ENCODE results near the gene SERPINE2.

The SERPINE2 gene

DNA sequence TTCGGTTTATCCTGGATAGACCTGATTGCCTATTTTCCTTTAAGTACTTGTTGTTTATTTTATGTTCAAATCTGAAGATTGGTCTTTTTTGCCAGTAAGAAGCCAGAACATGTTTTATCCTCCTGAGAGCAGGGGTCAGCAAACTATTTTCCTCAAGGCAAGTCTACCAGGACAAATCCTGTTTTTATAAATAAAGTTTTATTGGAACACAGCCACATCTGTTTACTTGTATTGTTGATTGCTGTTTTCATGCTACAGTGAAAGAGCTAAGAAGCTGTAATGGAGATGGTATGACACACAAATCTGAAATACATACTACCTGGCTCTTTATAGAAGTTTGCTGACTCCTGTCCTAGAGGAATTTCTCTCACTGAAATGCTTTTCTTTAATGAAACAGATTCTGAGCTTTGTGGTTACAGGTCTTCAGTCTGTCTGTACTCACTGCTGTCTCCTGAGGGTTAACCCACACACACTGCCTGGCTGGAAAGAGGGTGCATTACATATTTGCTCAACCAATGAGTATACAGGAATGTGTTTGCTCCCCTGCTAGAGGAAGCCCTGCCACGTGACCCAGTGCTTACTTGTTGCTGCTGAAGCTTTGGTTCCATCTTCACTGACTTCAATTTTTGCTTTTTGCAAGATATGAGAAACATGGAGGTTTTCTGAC, 59.2 kb downstream of the SERPINE2 start:
- in situ Hi-C loops (cut with HindIII; ENCODE audit: low sequenced_read_pairs): no loop called here

DNA sequence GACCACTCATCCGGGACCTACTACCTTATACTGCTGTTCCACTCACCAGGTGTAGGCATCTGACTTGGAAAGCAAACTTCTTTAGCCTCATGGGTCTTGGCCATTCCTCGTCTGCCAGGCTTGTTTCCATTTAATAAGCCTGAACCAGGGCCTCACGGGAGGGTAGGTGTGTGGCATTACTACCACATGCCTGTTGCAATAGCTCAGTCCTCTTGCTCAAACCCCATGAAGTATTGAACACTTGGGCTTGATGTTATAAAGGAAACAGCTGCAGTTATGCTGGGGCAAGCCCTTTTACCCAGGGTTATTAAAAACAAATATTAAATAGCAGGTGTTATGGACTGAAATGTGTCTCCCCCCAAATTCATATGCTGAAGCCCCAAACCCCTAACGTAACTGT, 60.6 kb downstream of the SERPINE2 start:
- in situ Hi-C loops (cut with HindIII; ENCODE audit: low sequenced_read_pairs): no loop called here

DNA sequence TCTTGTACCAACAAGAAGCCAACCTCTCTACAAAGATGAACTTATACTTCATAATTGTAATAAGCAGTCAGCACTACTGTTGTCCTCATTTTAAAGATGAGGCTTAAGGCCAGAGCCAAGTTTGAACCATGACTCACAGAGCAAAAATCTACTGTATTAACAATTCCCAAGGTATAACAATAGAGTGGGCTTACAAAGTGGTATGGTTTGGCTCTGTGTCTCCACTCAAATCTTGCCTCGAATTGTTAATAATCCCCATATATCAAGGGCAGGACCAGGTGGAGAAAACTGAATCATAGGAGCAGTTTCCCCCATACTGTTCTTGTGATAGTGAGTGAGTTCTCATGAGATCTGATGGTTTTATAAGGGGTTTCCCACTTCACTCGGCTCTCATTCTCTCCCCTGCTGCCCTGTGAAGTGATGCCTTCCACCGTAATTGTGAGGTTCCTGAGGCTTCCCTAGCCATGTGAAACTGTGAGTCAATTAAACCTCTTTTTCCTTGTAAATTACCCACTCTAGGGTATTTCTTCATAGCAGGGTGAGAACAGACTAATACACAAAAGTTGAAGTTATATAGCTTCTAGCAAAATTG, 62.4 kb downstream of the SERPINE2 start:
- in situ Hi-C loops (cut with HindIII; ENCODE audit: low sequenced_read_pairs): no loop called here

DNA sequence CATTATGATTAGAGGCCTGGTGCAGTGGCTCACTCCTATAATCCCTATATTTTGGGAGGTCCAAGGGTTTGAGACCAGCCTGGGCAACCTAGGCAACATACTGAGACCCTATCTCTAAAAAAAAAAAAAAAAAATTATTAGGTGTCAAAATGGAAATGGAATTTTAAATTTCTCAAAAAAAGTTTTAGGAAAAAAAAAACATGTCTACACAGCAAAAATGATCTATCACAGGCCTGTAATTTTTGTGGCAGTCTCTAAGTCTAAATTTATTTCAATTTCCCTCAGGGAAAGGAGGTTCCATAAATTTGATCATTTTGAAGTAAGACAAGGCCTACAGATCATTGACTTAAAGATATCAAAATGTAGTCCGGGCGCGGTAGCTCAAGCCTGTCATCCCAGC, 65.5 kb downstream of the SERPINE2 start:
- in situ Hi-C loops (cut with HindIII; ENCODE audit: low sequenced_read_pairs): no loop called here

DNA sequence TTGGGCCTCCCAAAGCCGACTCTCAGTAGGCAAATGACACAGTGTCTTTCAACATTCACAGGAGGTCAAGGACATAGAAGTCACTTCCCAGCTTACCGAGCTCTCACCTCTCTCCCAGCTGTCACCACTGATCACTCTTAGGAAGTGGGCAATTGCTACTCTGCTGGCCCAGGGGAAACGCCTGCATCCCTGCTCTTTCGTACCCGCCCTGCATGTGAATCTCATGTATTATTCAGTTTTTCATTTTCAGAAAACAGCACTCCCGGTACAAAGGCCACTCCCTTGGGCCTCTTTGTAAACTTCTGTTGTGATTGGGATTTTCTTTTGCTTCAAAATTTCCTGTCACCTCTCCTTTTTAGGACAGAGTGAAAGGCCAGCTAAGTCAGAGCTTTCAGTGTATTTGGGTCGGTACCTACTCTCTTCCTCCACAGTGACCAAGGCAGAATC, 66.4 kb downstream of the SERPINE2 start:
- in situ Hi-C loops (cut with HindIII; ENCODE audit: low sequenced_read_pairs): no loop called here

DNA sequence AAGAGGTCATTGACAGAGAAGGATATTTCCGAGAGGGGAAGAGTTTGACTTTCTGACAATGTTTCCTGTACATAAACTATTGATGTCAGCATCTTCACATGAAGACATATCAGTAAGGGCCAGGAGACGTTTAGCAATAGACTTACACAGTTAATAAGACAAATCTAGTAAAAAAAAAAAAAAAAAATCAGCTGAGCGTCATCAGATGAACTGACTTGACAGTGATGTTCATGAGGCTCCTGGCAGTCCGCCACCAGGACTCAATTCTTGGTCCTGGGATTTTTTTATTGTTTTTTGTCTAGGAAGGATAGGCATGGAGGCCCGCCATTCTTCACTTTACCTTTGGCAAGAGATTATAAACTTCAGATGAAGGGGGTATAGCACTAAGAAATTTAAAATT, 67.4 kb downstream of the SERPINE2 start:
- in situ Hi-C loops (cut with HindIII; ENCODE audit: low sequenced_read_pairs): no loop called here

DNA sequence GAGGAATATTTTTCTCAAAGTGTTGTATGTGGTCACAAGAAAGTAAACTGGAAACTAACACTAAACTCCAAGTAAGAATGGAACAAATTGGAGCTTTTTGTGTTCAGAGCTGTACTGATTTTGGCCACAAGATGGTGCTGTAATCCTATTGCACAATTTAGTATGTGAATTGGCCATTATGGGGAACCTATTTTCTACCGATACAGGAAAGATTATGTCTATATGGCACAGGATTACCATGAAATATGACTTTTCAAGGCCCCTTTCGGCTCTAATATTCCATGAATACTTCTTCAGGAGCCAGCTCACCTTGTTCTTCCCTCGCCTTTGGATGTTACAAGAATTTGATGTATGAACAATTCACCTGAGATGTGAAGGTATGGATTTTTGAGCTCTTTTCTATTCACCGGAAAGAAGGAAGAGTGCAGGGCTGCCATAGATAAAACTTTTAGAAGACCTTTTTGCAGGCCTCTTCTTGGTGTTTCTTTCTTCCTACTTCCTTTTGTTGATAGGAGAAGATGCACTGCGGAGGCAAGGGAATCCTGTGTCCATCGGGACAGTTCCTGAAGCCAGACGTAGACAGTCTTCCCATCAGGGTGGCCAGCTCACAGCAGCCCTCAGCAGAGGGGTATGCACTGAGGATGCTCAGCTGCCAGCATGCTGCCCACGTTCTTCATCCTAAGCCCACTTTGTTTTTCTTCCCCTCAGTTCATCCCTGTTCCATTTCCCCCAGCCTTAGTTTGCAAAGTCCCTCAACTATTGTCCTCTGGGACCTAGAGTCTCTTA, 68.5 kb downstream of the SERPINE2 start:
- in situ Hi-C loops (cut with HindIII; ENCODE audit: low sequenced_read_pairs): no loop called here

DNA sequence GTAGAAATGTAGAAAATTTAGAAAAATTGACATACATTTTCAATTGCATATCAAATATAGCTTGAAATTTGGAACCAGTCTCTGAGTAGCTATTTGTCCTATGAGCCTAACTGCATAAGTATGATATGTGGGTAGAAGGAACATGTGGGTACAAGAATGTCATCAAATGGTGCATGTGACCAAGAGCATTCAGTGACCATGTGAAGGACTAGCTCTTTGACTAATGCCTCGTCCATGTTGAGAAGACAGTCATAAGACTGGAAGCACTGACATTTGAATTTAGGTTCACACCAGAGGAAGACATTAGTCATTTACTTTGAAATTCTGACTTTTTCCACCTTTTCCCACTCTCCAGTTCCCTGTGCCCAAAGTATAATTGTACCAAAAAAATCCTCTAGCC, 69.2 kb downstream of the SERPINE2 start:
- in situ Hi-C loops (cut with HindIII; ENCODE audit: low sequenced_read_pairs): no loop called here

DNA sequence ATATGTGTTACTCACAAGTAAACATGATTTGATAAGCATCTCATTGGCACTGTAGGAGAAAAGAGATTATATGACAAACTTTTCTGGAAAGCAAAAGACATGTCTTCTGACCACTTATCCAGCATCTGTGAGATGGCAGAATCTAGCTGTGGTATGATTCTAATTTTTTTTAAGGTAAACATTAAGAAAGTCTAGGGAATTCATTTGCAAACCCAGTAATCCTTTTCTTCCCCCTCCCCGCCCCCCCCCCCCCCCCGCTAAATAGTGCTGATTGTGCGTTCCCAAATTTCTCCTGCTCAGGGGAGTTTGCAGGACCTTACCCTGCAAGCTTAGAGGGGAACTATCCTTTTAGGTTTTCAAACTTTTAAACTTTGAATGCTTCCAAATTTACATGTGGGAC, 69.8 kb downstream of the SERPINE2 start:
- in situ Hi-C loops (cut with HindIII; ENCODE audit: low sequenced_read_pairs): no loop called here

DNA sequence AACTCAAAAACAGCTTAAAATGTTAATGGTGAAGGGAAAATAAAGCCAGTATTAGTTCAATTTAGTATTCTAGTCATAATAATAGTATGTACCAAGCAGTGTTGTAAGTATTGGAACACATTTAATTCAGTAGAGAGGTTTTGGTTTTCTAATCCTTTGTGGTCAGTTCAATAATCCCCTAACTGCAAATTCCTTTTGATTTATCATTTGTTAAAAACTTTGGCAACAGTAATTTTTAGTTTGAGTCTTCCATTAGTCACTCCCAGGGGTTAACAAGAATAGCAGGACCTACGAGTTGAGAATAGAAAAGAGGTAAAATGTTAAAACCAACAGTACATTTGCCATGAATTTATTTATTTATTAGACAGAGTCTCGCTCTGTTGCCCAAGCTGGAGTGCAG, 71.1 kb downstream of the SERPINE2 start:
- in situ Hi-C loops (cut with HindIII; ENCODE audit: low sequenced_read_pairs): no loop called here

DNA sequence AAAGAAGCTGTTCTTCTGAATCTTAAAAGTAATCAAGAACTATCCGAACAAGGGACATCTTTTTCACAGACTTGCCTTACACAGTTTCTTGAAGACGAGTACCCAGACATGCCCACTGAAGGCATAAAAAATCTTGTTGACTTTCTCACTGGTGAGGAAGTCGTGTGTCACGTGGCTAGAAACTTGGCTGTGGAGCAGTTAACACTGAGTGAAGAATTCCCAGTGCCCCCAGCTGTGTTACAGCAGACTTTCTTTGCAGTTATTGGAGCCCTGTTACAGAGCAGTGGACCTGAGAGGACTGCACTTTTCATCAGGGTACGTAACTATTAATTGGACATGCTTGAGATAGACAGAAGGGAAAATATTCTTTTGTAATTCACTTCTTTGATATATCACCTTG, 79.4 kb downstream of the SERPINE2 start:
- in situ Hi-C loops (cut with HindIII; ENCODE audit: low sequenced_read_pairs): no loop called here

DNA sequence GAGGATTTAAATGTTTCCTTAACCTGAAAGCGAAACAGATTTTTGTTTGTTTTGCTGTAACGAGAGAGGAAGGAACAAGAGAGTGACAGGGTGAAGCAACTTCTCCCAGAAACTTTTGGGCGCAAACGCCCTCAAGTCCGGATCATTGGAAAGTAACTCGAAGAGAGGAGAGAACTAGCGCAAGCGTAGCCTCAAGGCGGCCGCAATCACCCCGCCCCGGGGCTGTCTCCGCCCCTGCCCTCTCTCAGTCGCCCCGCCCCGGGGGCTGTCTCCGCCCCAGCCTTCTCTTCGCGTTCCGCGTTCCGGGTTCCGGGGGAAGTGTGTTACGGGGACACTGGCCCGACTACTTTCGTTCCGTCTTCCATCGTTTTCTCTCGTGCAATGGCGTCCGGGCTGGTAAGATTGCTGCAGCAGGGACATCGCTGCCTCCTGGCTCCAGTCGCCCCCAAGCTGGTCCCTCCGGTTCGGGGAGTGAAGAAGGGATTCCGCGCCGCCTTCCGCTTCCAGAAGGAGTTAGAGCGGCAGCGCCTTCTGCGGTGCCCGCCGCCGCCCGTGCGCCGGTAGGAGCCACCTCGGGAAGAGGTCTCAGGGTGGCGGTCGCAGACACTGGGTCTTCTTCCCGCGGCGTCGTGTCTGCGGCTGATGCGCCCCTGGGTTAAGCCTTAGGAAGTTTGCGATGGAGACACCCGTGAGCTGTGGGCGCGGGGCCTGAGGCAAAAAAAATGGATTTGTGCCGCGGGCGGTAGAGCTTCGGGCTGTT, 81.8 kb downstream of the SERPINE2 start, which contains the start of gene MRPL44:
TSS of gene MRPL44 (plus strand) at position 372 of the 760 bp plus-strand sequence. CDS start at position 382, 10 bp downstream.
- in situ Hi-C loops (cut with HindIII; ENCODE audit: low sequenced_read_pairs): no loop called here

DNA sequence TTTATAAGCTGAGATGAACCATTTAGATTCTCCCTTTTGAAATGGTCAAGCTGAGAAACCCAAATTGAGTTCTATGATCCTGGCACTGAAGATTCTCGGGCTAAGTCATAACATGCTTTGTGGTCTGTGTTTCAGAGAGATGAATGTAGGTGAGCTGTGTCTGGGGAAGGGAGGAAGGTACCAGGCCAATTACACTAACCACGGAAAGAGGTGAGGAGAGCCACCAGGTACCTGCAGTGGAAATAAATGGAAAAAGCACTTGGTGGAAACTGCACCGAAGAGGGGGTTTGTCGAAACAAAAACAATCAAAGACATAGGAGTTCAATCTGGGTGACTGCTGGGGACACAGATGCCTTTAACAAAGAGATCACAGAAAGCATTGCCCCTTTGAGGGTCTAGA, 82.8 kb downstream of the SERPINE2 start:
- in situ Hi-C loops (cut with HindIII; ENCODE audit: low sequenced_read_pairs): no loop called here

DNA sequence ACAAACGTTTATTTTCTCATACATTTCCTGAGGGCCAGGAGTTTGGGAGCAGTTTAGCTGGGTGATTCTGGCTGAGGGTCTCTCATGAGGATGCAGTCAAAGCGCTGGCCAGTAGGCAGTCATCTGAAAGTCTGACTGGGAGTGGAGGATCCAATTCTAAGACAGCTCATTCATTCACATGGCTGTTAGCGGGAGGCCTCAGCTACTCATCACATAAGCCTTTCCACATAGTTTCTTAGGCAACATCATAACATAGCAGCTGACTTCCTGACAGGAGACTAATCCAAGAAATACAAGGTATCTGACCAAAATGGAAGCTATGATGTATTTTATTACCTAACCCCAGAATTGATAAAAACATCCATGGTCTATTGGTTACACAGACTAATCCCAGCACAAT, 84.7 kb downstream of the SERPINE2 start:
- in situ Hi-C loops (cut with HindIII; ENCODE audit: low sequenced_read_pairs): no loop called here

DNA sequence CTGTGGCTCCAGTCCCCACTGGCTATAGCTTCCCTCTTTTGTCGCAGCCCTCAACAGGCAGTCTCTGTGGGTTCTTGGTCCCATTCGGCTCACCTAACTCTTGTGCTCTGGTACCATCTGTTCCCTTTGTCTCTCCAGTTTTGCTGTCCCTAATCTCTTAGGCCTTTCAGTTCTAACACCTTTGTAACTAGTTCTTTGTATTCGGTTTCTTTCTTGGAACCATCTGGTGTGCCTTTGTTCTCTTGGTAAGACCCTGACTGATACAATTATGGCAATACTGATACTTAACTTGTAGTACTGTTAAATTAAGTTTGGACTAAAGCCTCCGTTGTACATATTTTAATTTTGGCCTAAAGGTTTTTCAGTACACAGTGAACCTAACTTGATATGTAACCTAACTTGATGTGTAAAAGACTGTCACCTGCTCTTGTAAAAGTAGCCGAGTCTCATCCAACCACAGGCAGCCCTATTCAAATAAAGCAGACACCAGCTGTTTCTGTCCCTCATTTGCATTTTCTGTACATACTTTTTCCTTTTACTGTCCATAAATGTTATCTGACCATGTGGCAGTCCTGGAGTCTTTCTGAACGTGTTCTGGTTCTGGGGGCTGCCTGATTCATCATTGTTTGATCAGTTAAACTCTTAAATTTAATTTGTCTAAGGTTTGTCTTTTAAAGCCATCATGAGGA, 86.7 kb downstream of the SERPINE2 start:
- in situ Hi-C loops (cut with HindIII; ENCODE audit: low sequenced_read_pairs): no loop called here

DNA sequence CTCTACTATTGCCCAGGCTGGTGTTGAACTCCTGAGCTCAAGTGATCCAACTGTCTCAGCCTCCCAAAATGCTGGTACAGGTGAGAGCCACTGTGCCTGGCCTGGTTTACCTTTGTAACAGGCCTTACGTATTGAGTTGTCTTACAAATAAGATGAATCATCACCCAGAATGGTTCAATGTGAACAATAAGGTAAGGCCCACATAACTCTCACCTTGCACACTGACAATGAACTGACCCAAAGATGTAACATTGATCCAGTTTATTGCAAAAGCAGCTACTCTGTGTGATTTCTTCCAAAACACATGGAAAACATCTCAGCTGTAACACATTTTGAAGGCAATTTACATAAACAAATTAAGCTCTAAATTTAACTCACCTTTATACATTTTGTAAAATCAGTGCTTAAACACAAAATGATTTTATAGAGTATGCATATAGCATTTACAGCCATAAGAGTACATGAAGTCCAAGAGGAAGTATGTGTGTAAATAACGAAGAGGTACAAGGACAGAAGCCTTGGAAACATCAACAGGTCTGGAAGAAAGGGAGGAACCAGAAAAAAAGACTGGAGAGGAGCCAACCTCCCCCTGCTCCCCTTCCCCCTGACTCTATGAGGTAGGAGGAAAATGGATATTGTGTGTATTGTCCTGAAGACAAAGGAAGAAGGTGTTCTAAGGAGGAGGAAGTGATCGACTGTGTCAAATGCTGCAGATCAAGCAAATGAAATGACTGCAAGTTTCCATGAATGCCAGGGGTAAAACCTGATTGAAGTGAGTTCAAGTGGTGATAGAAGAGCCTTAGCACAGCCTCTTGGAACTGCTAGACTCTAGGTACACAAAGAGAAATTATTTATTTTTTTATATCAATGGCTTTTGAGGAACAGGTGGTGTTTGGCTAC, 88.4 kb downstream of the SERPINE2 start:
- in situ Hi-C loops (cut with HindIII; ENCODE audit: low sequenced_read_pairs): no loop called here

DNA sequence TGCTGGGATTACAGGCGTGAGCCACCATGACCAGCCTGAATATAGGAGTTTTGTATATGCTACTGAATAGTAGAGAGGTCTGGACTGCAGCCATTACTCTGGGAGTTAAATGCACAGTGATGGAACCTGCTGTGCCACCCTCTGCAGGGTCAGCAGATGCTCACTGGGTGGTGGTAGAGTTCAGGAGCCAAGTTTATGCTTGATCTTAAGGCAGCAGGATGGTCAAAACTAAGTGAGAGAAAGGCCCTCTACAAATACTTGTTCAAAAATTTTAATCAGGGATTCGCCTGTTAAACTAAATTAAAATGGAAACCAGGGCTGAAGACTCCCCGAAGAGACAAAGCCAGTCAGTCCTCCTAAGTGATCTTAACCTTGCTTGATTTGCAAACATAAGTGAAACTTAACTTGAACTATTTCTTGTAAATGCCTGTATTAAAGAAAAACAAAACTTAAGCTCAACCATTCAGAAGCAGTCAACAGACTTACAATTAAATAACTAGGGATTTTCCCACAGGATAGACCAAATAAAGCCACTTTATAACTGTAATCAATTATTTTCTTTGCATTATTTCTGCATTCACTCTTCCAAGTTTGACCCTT, 89.7 kb downstream of the SERPINE2 start:
- in situ Hi-C loops (cut with HindIII; ENCODE audit: low sequenced_read_pairs): no loop called here

DNA sequence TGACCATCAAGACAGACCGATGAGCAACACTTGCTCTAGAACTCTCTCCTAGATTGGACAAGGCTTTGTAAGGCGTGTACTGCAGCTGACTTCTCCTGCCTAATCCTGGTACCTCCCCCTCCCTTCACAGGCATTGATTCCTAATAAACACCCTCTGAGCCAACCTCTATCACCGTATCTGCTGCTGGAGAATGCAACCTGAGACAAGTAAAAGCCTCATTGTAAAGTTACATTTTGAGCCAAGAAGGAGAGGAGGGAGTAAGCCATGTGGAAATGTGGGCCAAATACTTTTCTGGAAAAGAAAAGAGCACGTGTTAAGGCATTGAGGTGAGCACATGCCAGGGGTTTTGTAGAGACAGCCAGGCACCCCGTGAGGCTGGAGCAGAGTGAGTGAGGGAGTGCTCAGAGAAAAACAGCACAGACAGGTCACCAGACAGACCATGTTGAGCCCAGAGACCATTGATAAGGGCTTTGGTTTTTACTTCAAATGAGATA, 91.3 kb downstream of the SERPINE2 start:
- in situ Hi-C loops (cut with HindIII; ENCODE audit: low sequenced_read_pairs): no loop called here

DNA sequence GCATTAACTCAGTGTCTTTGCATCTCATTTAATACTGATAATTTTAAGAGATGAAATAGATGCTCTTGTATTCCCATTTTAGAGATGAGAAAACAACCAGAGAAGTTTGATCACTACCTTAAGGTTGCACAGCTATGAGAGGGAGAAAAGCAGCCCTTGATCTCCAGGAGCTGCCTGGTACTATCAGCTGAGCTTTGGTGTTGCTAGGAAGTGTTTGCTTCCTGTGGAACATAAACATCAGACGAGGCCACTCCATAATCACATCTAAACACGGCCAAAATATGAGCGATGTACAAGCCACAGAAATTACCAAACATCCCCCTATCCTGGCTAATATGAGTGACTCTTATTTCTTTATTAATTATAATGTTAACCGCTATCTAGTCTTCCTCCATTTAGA, 93.3 kb downstream of the SERPINE2 start:
- in situ Hi-C loops (cut with HindIII; ENCODE audit: low sequenced_read_pairs): no loop called here
